ENCODE measurements around the gene FANCC. TPM values are rescaled to one million over a fixed set of nuclear protein-coding genes. Genes with fewer than 3 reads are reported as not detected.

The FANCC gene
- total RNA-seq, 1 experiment from 2014 or later: 25.3 TPM

DNA sequence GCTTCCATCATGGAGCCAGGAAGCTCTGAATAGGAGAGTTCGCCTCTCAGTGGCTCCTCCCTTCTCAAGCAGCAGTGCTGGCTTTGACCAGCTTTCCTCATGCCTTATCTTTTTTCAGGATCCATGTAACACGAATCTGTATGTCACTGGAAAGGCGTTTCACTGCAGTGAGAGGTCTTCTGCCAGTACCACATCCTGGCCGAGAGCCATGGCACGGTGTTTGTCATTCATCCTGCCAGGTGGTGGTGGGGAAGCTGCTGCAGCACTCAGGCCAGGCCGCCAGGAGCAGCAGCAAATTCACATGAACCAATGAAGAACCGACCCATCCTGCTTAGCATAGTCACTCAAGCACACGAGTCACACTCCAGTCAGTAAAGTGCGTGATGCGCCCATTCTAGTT lies 179.0 kb downstream of the FANCC start:
- TF ChIP-seq EZH2 (IDR thresholded peaks at IDR 0.05; ENCODE audit: borderline replicate concordance, low read depth, low read length, poor library complexity, severe bottlenecking): no peak
- TF ChIP-seq, protein P1, sequence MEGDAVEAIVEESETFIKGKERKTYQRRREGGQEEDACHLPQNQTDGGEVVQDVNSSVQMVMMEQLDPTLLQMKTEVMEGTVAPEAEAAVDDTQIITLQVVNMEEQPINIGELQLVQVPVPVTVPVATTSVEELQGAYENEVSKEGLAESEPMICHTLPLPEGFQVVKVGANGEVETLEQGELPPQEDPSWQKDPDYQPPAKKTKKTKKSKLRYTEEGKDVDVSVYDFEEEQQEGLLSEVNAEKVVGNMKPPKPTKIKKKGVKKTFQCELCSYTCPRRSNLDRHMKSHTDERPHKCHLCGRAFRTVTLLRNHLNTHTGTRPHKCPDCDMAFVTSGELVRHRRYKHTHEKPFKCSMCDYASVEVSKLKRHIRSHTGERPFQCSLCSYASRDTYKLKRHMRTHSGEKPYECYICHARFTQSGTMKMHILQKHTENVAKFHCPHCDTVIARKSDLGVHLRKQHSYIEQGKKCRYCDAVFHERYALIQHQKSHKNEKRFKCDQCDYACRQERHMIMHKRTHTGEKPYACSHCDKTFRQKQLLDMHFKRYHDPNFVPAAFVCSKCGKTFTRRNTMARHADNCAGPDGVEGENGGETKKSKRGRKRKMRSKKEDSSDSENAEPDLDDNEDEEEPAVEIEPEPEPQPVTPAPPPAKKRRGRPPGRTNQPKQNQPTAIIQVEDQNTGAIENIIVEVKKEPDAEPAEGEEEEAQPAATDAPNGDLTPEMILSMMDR (conservative IDR thresholded peaks at IDR 0.05; ENCODE audit: low read depth, low read length): no peak
- intact Hi-C loops (cut with micrococcal nuclease; ENCODE audit: unreplicated experiment): no loop called here
- BruUV-seq (replicated peaks): no TSS peak
- DNase-seq (ENCODE audit: low spot score): no peak
- Histone ChIP-seq H3K27ac (ENCODE audit: low read depth, low read length, poor library complexity, severe bottlenecking) (no peak overlapping the region), H3K4me3 (ENCODE audit: low read depth, low read length, poor library complexity, severe bottlenecking) (no peak overlapping the region), H3K4me1 (ENCODE audit: insufficient read depth, low read length, poor library complexity, severe bottlenecking) (no peaks in the 10 kb centered on the region), H3K27me3 (replicated peaks; ENCODE audit: insufficient read depth, low read depth, low read length, poor library complexity) (no peaks in the 10 kb centered on the region), H3K9me3 (ENCODE audit: low read depth, low read length, poor library complexity, severe bottlenecking) (no peaks in the 10 kb centered on the region), H3K36me3 (ENCODE audit: insufficient read depth, low read length, poor library complexity, severe bottlenecking) (no peaks in the 10 kb centered on the region)
- ChIA-PET CTCF (no interaction called here), POLR2A (ENCODE audit: low non-redundant PET) (no interaction called here)

DNA sequence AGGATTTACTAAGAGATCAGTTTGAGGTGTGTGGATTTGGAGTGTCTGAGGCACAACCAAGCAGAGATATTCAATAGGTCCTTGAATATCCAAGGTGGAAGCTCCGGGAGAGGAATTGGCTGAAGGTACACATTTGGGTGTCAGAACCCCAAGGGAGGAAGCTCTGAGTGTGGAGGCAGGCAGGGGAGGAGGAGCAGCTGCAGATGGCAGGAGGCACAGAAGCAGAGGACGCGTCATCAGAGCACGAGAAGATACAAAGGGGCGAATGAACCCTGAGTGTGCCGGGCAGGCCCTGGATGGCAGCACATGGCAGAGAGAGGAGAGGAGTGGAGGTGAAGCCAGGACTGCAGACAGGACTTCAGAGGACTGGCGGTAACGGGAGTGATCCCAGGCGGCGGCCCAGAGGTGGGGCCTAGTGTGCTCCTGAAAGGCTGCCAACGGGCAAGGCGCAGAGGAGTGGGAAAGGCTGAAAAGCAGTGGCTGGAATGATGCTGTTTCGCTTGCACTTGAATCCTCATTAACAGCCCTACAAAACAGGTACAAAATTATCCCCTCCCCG lies 179.8 kb downstream of the FANCC start:
- ChIA-PET CTCF (no interaction called here), POLR2A (ENCODE audit: low non-redundant PET) (no interaction called here)
- H3K36me3 ChIP-seq (ENCODE audit: insufficient read depth, low read length, poor library complexity, severe bottlenecking): no peaks in the 10 kb centered on the region
- TF ChIP-seq EZH2 (IDR thresholded peaks at IDR 0.05; ENCODE audit: borderline replicate concordance, low read depth, low read length, poor library complexity, severe bottlenecking): no peak
- TF ChIP-seq, protein P1 (conservative IDR thresholded peaks at IDR 0.05; ENCODE audit: low read depth, low read length): no peak
- no peak overlapping the region for H3K27ac ChIP-seq (ENCODE audit: low read depth, low read length, poor library complexity, severe bottlenecking)
- no peak for DNase-seq (ENCODE audit: low spot score)
- no peaks in the 10 kb centered on the region for H3K27me3 ChIP-seq (replicated peaks; ENCODE audit: insufficient read depth, low read depth, low read length, poor library complexity)
- BruUV-seq (replicated peaks): no TSS peak
- intact Hi-C loops (cut with micrococcal nuclease; ENCODE audit: unreplicated experiment): no loop called here
- H3K4me3 ChIP-seq (ENCODE audit: low read depth, low read length, poor library complexity, severe bottlenecking): no peak overlapping the region
- H3K9me3 ChIP-seq (ENCODE audit: low read depth, low read length, poor library complexity, severe bottlenecking): no peaks in the 10 kb centered on the region
- H3K4me1 ChIP-seq (ENCODE audit: insufficient read depth, low read length, poor library complexity, severe bottlenecking): no peaks in the 10 kb centered on the region

DNA sequence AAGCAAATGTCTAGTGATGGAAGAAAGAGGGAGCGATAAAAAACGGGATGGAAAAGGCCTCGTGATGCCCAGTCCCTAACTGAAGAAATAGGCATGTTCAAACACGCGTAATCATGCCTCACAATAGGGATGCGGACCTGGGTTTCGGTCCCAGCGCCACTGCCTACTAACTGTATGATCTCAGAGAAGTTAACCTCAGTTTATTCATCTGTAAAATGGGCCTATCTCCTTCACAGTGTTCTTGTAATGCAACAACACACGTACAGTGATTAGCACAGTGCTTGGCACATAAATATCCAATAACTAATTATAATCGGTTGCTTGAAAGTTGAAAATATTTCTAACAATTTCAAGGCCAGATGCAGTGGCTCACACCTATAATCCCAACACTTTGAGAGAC lies 181.8 kb downstream of the FANCC start:
- Histone ChIP-seq H3K9me3 (ENCODE audit: low read depth, low read length, poor library complexity, severe bottlenecking) (no peaks in the 10 kb centered on the region), H3K36me3 (ENCODE audit: insufficient read depth, low read length, poor library complexity, severe bottlenecking) (no peaks in the 10 kb centered on the region), H3K27me3 (replicated peaks; ENCODE audit: insufficient read depth, low read depth, low read length, poor library complexity) (no peaks in the 10 kb centered on the region), H3K4me3 (ENCODE audit: low read depth, low read length, poor library complexity, severe bottlenecking) (no peak overlapping the region), H3K4me1 (ENCODE audit: insufficient read depth, low read length, poor library complexity, severe bottlenecking) (peaks cover 5% of the 10 kb centered on the region), H3K27ac (ENCODE audit: low read depth, low read length, poor library complexity, severe bottlenecking) (no peak overlapping the region)
- CTCF ChIA-PET: no interaction called here
- BruUV-seq (replicated peaks): no TSS peak
- POLR2A ChIA-PET (ENCODE audit: low non-redundant PET): no interaction called here
- intact Hi-C loops (cut with micrococcal nuclease; ENCODE audit: unreplicated experiment): no loop called here
- no peak for TF ChIP-seq EZH2 (IDR thresholded peaks at IDR 0.05; ENCODE audit: borderline replicate concordance, low read depth, low read length, poor library complexity, severe bottlenecking)
- TF ChIP-seq, protein P1 (conservative IDR thresholded peaks at IDR 0.05; ENCODE audit: low read depth, low read length): no peak
- no peak for DNase-seq (ENCODE audit: low spot score)
